Osteoblast (primary cell): ENCODE data around the gene CLSTN2. TPM values are rescaled to one million over a fixed set of nuclear protein-coding genes. Genes with fewer than 3 reads are reported as not detected.

Experiments
- DNase-seq: peaks from one replicate; pipeline ENCODE4 v3.0.0; 2011; ENCODE audit warnings: low spot score, mixed read lengths; ENCODE audit not compliant: insufficient read length; ENCODE audit errors: missing footprints
- H2AFZ ChIP-seq: 2 replicates; pipeline ENCODE4 v1.6.0; 2011; ENCODE audit warnings: mild to moderate bottlenecking, low read length
- H3K27ac ChIP-seq: 2 replicates; pipeline ENCODE4 v1.5.1; 2011; ENCODE audit warnings: mild to moderate bottlenecking, low read depth, low read length, moderate library complexity
- H3K27me3 ChIP-seq: 2 replicates; pipeline ENCODE4 v1.6.0; 2012; ENCODE audit warnings: mild to moderate bottlenecking, control low read depth, inconsistent platforms, low read length, moderate library complexity; ENCODE audit not compliant: insufficient read depth
- H3K36me3 ChIP-seq: 2 replicates; pipeline ENCODE4 v1.5.1; 2011; ENCODE audit warnings: mild to moderate bottlenecking, low read length, control low read depth, moderate library complexity; ENCODE audit not compliant: insufficient read depth
- H3K4me1 ChIP-seq: 2 replicates; pipeline ENCODE4 v1.5.1; 2011; ENCODE audit warnings: mild to moderate bottlenecking, low read length, control low read depth, moderate library complexity; ENCODE audit not compliant: insufficient read depth
- H3K4me2 ChIP-seq: 2 replicates; pipeline ENCODE4 v1.6.0; 2011; ENCODE audit warnings: mild to moderate bottlenecking, low read length; ENCODE audit not compliant: insufficient read depth
- H3K4me3 ChIP-seq: fragments of 200-600 bp; sonication (generic); 3 replicates; pipeline ENCODE4 v1.5.1; 2012; ENCODE audit warnings: mild to moderate bottlenecking, low read length, inconsistent platforms; ENCODE audit not compliant: insufficient read depth
- H3K79me2 ChIP-seq: 2 replicates; pipeline ENCODE4 v1.6.0; 2012; ENCODE audit warnings: mild to moderate bottlenecking, low read length, control low read depth, inconsistent platforms; ENCODE audit not compliant: insufficient read depth
- H3K9me3 ChIP-seq: 2 replicates; pipeline ENCODE4 v1.5.1; 2011; ENCODE audit warnings: low read depth, low read length, control low read depth
- H4K20me1 ChIP-seq: 2 replicates; pipeline ENCODE4 v1.6.0; 2012; ENCODE audit warnings: mild to moderate bottlenecking, low read length, control low read depth; ENCODE audit not compliant: insufficient read depth
- CTCF ChIP-seq: IDR thresholded peaks from 2 replicates; pipeline ENCODE4 v1.5.1; 2011; ENCODE audit warnings: mild to moderate bottlenecking, low read depth, low read length, moderate library complexity; ENCODE audit errors: extremely low read depth
- total RNA-seq: library from RNA; depleted of rRNA; stranded (reverse); fragments of >200 nt; gene quantifications from 2 replicates; pipeline ENCODE4 v1.2.3, GENCODE V29; 2012

Gene CLSTN2
- total RNA-seq, 1 donor = under 0.01 TPM

- DNase-seq = no peak
- Histone ChIP-seq H4K20me1 (no peaks in the 10 kb centered on the region), H3K4me1 (no peaks in the 10 kb centered on the region), H3K79me2 (no peaks in the 10 kb centered on the region), H3K36me3 (no peaks in the 10 kb centered on the region), H3K27ac (no peak overlapping the region), H3K4me2 (no peak overlapping the region), H3K4me3 (no peak overlapping the region), H3K27me3 (peaks cover 3% of the 10 kb centered on the region), H3K9me3 (no peaks in the 10 kb centered on the region), H2AFZ (no peak overlapping the region)
- TF ChIP-seq CTCF = no peak
These were observed 406.2 kb downstream of the CLSTN2 start for GRCh38 chr3:140341203-140341602.

GRCh38 chr3:140341817-140342403 lies 406.9 kb downstream of the CLSTN2 start:
- no peak for TF ChIP-seq CTCF
- DNase-seq = no peak
- H3K9me3 ChIP-seq = no peaks in the 10 kb centered on the region
- H3K36me3 ChIP-seq = no peaks in the 10 kb centered on the region
- H3K27me3 ChIP-seq = peaks cover 3% of the 10 kb centered on the region
- no peak overlapping the region for H3K4me3 ChIP-seq
- H3K4me2 ChIP-seq = no peak overlapping the region
- H3K79me2 ChIP-seq = no peaks in the 10 kb centered on the region
- H3K4me1 ChIP-seq = no peaks in the 10 kb centered on the region
- no peaks in the 10 kb centered on the region for H4K20me1 ChIP-seq
- no peak overlapping the region for H3K27ac ChIP-seq
- no peak overlapping the region for H2AFZ ChIP-seq

- no peak overlapping the region for H2AFZ ChIP-seq
- H3K79me2 ChIP-seq = no peaks in the 10 kb centered on the region
- H3K27ac ChIP-seq = no peak overlapping the region
- no peaks in the 10 kb centered on the region for H3K36me3 ChIP-seq
- DNase-seq = no peak
- no peaks in the 10 kb centered on the region for H3K9me3 ChIP-seq
- H3K27me3 ChIP-seq = no peaks in the 10 kb centered on the region
- no peak overlapping the region for H3K4me2 ChIP-seq
- H4K20me1 ChIP-seq = no peaks in the 10 kb centered on the region
- no peaks in the 10 kb centered on the region for H3K4me1 ChIP-seq
- TF ChIP-seq CTCF = no peak
- no peak overlapping the region for H3K4me3 ChIP-seq
These were observed 407.7 kb downstream of the CLSTN2 start for GRCh38 chr3:140342668-140343067.

GRCh38 chr3:140343211-140344081 lies 408.5 kb downstream of the CLSTN2 start:
- H3K9me3 ChIP-seq = no peaks in the 10 kb centered on the region
- H3K4me1 ChIP-seq = no peaks in the 10 kb centered on the region
- no peaks in the 10 kb centered on the region for H3K36me3 ChIP-seq
- H3K4me2 ChIP-seq = no peak overlapping the region
- no peak for TF ChIP-seq CTCF
- no peak overlapping the region for H2AFZ ChIP-seq
- DNase-seq = no peak
- no peak overlapping the region for H3K4me3 ChIP-seq
- H3K79me2 ChIP-seq = no peaks in the 10 kb centered on the region
- H3K27ac ChIP-seq = no peak overlapping the region
- H3K27me3 ChIP-seq = no peaks in the 10 kb centered on the region
- no peaks in the 10 kb centered on the region for H4K20me1 ChIP-seq
